GM21515 (cell line): ENCODE measurements around the gene TRIB2.

Source experiments
- ATAC-seq: cut with Tn5 transposase; IDR thresholded peaks from one replicate; pipeline ENCODE4 v1.9.1; 2021; ENCODE audit not compliant: unreplicated experiment

The TRIB2 gene

DNA sequence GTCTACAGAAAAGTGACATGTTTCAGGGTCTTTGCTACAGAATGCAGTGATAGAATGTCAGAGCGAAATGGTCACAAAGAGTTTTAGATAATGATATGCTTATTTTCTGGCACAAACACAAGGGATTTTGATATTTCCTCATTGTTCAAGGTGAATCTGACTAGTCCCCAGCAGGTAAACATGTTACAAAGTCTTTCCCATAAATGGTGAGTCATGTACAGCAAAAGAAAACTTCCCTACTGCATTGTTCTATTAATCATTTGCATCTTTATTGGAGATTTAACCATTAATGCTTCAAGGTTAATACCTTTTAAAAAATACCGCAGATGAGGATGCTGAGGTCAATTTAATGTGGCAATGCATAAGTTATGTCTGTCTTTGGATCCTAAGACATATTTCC is 19.1 kb upstream of the TRIB2 start:
- no peak for ATAC-seq

DNA sequence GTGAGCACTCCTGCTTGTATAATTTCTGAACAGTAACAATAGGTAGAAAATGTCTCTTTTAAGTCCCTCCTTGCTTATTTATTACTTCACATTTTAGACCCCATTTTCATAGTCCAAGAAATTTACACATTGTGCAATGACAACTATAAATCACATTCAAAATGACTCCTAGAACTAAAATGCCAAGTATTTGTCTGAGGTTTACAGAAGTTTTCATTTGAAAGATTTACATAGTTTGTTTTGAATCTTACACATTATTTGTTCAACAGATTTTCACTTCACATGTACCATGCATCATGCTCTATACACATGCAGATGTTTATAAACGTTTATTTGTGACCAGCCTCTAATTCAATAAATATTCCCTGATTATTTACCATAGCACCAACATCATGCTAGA is 15.7 kb upstream of the TRIB2 start:
- ATAC-seq = no peak

- ATAC-seq = no peak
Observed at GRCh38 chr2:12701786-12702167, 15.0 kb upstream of the TRIB2 start.

DNA sequence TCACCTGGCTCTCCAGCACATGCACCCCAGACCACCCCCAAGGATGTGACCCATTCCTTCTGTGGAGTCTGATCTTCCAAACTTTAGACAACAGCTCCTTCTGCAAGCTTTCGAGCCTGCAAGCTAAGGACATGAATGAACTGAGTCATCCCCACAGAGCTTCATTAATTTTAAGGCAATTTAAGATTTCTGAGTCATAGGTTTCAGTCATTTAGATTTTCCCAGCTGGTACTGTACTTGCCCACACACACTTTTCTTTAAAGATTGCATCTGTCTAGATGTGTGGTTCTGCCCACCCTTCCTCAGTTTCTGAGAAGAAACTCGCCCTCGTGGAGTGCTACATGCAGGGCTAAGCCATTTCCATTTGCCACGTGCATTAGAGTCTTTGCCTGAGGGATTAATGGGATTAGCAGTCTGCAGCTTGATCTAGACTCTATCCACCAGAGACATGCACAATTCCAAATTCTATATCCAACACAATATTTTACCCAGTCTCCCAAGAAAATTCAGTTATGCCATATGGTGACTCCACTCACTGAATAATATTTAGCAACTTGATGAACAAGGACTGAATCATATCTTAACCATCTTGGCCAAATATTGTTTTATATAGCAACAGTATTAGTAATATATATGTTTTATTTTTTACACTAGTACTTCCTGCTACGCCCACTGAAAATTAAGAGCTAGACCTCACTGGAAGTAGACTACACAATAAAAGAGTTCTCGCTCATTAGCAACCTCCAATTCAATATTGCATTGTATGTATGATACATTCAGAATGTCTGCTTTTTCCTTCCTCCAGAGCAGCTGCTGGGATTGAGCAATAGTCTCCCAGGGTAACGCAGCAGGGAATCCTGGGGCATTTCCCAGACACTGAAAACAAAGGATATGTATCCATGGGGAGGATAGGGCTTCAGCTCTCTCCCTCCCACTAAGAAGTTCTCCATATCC is 14.3 kb upstream of the TRIB2 start:
- ATAC-seq = no peak

- no peak for ATAC-seq
Observed at GRCh38 chr2:12704378-12704777, 12.4 kb upstream of the TRIB2 start.

DNA sequence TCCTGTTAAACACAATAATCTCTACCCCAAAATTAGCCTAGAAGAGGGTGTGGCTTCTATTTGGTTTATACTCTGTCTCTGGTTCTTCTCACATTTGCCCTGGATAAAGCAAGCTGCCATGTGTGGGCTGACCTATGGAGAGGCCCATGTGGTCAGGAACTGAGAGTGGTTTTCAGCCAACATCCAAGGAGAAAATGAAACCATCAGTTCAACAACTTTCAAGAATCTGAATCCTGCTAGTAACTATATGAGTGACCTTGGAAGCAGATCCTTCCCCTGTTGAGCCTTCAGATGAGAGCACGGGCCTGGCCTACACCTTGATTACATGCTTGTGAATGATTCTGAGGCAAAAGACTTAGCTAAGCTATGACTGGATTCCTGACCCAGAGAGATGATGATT is 11.5 kb upstream of the TRIB2 start:
- ATAC-seq = no peak

DNA sequence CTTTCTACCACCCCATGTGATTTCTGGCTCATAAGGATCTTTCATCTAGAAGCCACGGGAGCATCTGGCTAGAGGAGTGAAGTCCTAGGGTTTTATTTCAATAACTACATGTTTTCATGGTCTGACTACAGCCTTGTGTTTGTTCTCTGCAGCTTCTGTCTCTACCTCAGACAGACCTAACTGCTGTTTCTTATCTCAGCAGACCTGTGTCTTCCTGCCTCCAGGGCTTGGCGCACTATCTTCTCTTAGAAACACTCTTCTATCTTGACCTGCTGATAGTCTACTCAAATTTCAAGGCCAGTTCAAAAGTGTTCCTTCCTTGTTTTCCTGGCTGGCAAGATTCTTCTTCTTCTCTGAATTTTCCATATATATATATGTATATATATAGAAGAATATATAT is 11.0 kb upstream of the TRIB2 start:
- ATAC-seq = no peak

DNA sequence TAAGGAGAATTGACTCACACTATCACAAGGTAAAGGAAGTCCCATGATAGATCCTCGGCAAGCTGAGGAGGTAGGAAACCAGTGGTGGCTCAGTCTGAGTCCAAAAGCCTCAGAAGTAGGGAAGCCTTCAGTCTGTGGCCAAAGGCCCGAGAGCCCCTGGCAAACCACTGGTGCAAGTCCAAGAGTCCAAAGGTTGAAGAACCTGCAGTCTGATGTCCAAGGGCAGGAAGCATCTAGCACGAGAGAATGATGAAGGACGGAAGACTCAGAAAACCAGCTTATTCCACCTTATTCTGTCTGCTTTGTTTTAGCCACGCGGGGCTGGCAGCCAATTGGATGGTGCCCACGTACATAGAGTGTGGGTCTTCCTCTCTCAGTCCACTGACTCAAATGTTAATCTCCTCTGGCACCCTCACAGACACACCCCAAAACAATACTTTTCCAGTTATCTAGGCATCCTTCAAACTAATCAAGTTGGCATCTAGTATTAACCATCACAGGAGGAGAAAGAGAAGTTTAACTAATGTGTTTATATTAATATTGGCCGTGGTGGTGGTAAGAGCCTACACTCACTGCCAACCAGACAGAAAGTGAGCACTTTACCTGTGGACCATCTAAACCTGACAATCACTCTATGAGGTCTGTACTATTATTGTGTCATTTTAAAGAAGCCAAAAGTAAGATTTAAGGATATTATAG is 8.1 kb upstream of the TRIB2 start:
- ATAC-seq = no peak

GRCh38 chr2:12709207-12709522 is 7.6 kb upstream of the TRIB2 start:
- ATAC-seq = no peak

GRCh38 chr2:12710301-12710700 is 6.4 kb upstream of the TRIB2 start:
- ATAC-seq = no peak

- no peak for ATAC-seq
Observed at GRCh38 chr2:12711339-12711738, 5.4 kb upstream of the TRIB2 start.

DNA sequence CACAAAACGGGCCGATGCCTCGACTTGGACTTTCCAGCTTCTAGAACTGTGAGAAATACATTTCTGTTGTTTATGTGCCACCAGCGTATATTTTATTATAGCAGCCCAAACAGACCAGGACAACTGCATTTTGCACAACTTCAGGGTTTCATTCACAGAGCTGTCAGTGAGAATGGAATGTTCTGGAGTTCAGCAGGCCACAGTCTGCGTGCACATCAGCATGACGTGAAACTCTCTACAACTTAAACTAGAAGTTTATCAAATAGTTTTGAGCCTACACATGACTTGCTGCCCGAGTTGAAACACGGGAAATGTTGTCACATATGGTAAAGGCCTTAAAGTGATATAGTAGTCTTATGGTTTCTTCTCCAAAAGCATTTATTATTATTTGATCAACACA is 3.9 kb upstream of the TRIB2 start:
- ATAC-seq = no peak

DNA sequence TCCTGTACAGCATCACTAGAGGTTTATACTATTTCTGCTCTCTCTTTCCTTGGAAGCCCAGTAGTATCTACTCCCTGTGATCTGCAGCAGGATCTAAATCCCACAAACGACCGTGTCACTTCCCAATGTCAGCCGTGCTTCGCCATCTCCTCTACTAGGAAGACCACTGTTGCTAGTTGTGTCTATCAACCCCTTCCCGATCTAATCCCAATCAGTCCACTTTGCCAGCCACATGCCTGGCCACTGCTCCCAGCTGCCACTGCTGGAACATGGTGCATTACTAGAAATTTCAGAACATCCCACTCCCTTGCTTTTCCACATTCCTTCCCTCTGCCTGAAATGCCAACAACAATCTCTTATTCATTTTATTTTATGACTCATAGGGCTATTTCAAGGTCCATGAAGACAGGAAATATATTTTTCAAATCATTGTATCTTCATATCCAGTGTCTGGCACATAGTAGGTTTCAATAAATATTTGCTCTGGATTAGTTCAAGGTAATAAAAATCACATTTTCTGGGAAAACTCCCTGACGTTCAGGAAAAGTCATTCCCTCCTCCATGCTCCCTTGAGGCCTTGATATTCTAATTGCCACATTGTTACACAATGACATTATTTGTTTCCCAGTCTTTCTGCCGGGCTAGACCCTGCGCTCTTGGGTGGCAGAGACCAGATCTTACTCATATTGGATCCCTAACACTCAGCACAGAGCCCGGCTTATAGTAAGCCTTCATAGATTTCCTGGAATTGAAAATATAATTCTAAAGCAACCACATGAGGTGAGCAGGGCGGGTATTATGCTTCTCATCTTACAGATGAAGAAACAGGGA is 2.1 kb upstream of the TRIB2 start:
- ATAC-seq = no peak

GRCh38 chr2:12715258-12716031 is 1.3 kb upstream of the TRIB2 start:
- no peak for ATAC-seq

- peak; percentile 38 for ATAC-seq
Observed at GRCh38 chr2:12716032-12716281, 779 bp upstream of the TRIB2 start.

DNA sequence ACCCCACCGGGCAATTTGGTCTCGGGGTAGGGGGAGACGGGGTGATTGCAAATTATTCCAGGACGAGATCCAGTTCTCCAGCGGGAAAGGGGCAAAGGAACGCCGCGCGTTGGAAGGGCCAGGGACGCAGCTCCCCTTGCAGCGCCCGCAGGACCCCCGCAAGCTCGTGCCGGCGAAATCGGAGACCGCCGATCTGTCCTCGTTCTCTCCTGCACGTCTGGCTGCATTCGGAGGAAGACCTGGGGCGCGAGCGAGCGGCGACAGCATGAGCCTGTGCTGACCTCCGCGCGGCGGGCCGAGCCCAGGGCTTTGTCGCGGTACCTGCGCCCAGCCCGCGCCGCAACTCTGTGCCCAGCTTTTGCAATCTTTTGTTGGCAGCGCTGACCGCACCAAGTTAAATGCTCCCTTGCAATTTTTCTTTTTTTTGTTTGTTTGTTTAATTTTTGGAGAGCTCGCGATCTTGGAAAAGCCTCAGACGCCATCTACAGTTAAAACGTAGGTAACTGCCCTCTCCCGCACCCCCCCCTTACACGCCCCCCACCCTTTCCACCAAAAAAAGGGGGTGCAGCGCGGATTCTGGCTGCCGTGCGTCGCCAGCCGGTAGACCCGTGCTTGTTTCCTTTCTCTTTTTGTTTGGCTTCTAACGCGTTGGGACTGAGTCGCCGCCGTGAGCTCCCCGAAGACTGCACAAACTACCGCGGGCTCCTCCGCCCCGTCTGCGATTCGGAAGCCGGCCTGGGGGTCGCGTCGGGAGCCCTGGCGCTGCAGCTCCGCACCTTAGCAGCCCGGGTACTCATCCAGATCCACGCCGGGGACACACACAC is 667 bp downstream of the TRIB2 start:
- peak; percentile 36 for ATAC-seq

- peak; percentile 1 for ATAC-seq
Observed at GRCh38 chr2:12718015-12718671, 1.4 kb downstream of the TRIB2 start.

DNA sequence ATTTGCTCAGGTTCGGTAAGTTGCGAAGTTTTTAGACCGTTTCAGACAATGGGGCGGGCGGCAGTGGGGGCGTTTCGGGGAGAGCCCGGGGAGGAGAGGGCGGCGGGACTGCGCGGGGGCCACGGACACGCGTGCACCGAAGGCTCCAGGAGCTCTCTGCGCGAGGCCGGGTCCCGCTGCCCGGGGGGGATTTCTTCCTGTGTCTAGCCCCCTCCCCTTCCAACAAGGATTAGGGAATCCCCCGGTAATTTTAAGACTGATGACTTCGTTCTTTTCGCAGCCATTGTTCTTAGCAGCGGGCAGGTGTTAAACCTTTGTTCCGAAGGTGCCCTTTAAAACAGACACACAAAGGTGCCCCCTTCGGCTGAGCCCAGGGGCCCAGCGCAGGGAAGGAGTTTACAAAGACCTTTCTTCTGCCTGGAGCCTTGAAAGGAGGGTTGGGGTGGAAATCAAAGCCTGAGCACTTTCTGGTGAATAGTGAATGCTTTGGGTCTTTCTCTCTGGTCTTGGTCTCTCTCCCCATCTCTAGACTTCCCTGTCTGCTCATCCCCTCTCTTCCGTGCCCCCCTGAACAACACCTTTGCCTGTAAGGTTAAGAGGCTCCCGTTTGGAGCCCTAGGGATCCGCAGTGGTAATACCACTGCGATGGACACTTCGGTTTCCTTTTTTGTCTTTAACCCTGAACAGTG is 2.1 kb downstream of the TRIB2 start:
- ATAC-seq = no peak
